Measurements from ENCODE around the gene USP9X. TPM values are rescaled to one million over a fixed set of nuclear protein-coding genes. Genes with fewer than 3 reads are reported as not detected.
A peak's percentile ranks its signal among the peaks of the same experiment; 100 is the strongest.

Gene USP9X
- total and polyA plus RNA-seq, 12 donors, result 12.6 to 143 (median 86.7) TPM

DNA sequence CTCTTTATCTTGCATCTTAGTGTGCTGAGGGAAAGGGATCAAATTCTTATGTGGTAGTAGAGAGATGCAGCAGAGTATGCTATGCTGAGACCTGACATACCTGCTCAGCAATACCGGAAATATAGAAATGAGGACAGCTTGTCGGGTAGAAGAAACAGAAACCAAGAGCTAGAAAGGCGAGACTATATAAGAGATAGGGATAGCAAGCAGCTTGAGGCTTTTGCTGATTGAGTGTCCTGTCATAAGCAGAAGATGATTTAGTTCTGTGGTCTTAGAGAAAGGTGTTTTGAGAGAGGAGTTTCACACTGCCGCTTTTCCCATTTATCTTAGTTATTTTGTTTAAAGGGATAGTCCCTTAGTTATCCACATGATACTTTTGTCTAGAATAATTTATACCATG is 31.7 kb downstream of the USP9X start:
- peaks cover 0 to 41% of the 10 kb centered on the region in 2 donors for H3K4me1 ChIP-seq (replicated peaks in 1 of 2)
- intact Hi-C loops (cut with DNase I), result no loop called here
- TF ChIP-seq CTCF (IDR thresholded peaks at IDR 0.05) (no peak), POLR2A (IDR thresholded peaks at IDR 0.05) (no peak)

DNA sequence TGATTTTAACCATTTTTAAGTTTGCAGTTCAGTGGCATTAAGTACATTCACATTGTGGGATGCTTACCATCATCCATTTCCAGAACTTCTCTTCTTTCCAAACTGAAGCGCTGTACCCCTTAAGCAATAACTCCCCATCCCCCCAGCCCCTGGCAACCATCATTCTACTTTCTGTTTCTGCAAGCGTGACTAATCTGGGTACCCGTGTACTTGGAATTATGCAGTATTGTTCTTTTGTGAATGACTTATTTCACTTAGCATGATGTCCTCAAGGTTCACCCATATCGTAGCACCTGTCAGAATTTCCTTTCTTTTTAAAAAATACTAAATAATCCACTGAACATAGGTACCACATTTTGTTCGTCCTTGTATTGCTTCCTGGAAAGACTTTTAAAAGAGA is 32.9 kb downstream of the USP9X start:
- Histone ChIP-seq H3K36me3 (replicated peaks in 1 of 2) (no peaks in the 10 kb centered on the region), H3K9me3 (replicated peaks in 1 of 3) (no peaks in the 10 kb centered on the region), H3K27me3 (no peaks in the 10 kb centered on the region), H3K4me3 (no peak overlapping the region), H3K4me1 (replicated peaks in 1 of 2) (peaks cover 0 to 41% of the 10 kb centered on the region in 2 donors), H3K27ac (no peak overlapping the region)
- 58 to 71% (median 66%) methylated on average over 5 of the region's 5 CpGs for WGBS, 4 donors
- TF ChIP-seq CTCF (IDR thresholded peaks at IDR 0.05) (no peak), POLR2A (IDR thresholded peaks at IDR 0.05) (no peak)
- intact Hi-C loops (cut with DNase I), result no loop called here
- no peak for DNase-seq

More for the DNA sequence above, 31.7 kb downstream of the USP9X start:
- WGBS, 4 donors, result 1 to 56% (median 24%) methylated on average over 4 of the region's 4 CpGs
- Histone ChIP-seq H3K27me3 (no peaks in the 10 kb centered on the region), H3K27ac (no peak overlapping the region), H3K9me3 (replicated peaks in 1 of 3) (no peaks in the 10 kb centered on the region), H3K36me3 (replicated peaks in 1 of 2) (no peaks in the 10 kb centered on the region), H3K4me3 (no peak overlapping the region)
- DNase-seq, result no peak

GRCh38 chrX:41119803-41120202 is 34.6 kb downstream of the USP9X start:
- 64 to 80% (median 72%) methylated on average over 6 of the region's 6 CpGs for WGBS, 4 donors

GRCh38 chrX:41121766-41122165 is 36.5 kb downstream of the USP9X start:
- Histone ChIP-seq H3K36me3 (replicated peaks in 1 of 2) (no peaks in the 10 kb centered on the region), H3K4me3 (no peak overlapping the region), H3K27me3 (no peaks in the 10 kb centered on the region), H3K4me1 (replicated peaks in 1 of 2) (peaks cover 4 to 38% of the 10 kb centered on the region in 2 donors), H3K27ac (no peak overlapping the region), H3K9me3 (replicated peaks in 1 of 3) (no peaks in the 10 kb centered on the region)
- intact Hi-C loops (cut with DNase I), result no loop called here
- 87 to 100% (median 100%) methylated on average over 1 of the region's 1 CpG for WGBS, 4 donors
- TF ChIP-seq POLR2A (IDR thresholded peaks at IDR 0.05), result no peak
- TF ChIP-seq CTCF (IDR thresholded peaks at IDR 0.05), result no peak
- DNase-seq, result peak in 1 of 7 donors; percentile 15

More at GRCh38 chrX:41119803-41120202, 34.6 kb downstream of the USP9X start:
- intact Hi-C loops (cut with DNase I), result no loop called here
- no peaks in the 10 kb centered on the region for H3K36me3 ChIP-seq (replicated peaks in 1 of 2)
- H3K4me3 ChIP-seq, result no peak overlapping the region
- peaks cover 0 to 41% of the 10 kb centered on the region in 2 donors for H3K4me1 ChIP-seq (replicated peaks in 1 of 2)
- H3K27ac ChIP-seq, result no peak overlapping the region
- no peak for TF ChIP-seq POLR2A (IDR thresholded peaks at IDR 0.05)
- TF ChIP-seq CTCF (IDR thresholded peaks at IDR 0.05), result no peak
- no peak for DNase-seq
- H3K9me3 ChIP-seq (replicated peaks in 1 of 3), result no peaks in the 10 kb centered on the region
- H3K27me3 ChIP-seq, result no peaks in the 10 kb centered on the region

All from adrenal gland (tissue), 12 donors.